Pancreas (tissue), 10 donors: ENCODE results near the gene SV2C. TPM values are rescaled to one million over a fixed set of nuclear protein-coding genes. Genes with fewer than 3 reads are reported as not detected.

ENCODE experiments used
- ATAC-seq, 4 donors: fragments of 200-7000 bp; cut with Tn5 transposase; one replicate each; pipeline versions ENCODE4 v1.8.0 to v1.9.1; 2020; ENCODE audit warnings: mild to moderate bottlenecking in 4 of 4, moderate library complexity in 4 of 4
- DNase-seq, 6 donors: peaks; one replicate each; pipeline ENCODE4 v3.0.0-alpha.2; 2020
- FAIRE-seq: peaks from 2 replicates; lab custom pipeline; 2012; peaks lifted over from hg19 to GRCh38; lab: Jason Lieb, UNC
- H3K27ac ChIP-seq, 4 donors: fragments of 200-600 bp; sonication (generic); 1 replicate in 3 of 4; 2 replicates in 1 of 4; pipeline versions ENCODE4 v1.5.0 to v1.8.0; 2020
- H3K27me3 ChIP-seq, 4 donors: fragments of 200-600 bp; one replicate each; pipeline ENCODE4 v1.8.0; 2021
- H3K36me3 ChIP-seq, 3 donors: fragments of 200-600 bp; sonication (generic) in 1 of 3; one replicate each; pipeline versions ENCODE4 v1.5.0 to v1.8.0; 2020 to 2021
- H3K4me1 ChIP-seq, 3 donors: fragments of 200-600 bp; one replicate each; pipeline ENCODE4 v1.8.0; 2021
- H3K4me3 ChIP-seq, 4 donors: fragments of 200-600 bp; sonication (generic) in 2 of 4; one replicate each; pipeline versions ENCODE4 v1.5.0 to v1.8.0; 2020 to 2021
- H3K9me3 ChIP-seq, 4 donors: fragments of 200-600 bp; one replicate each; pipeline ENCODE4 v1.8.0; 2021
- WGBS, 2 donors: extraction: QIAGEN DNeasy Blood & Tissue Kit; methylation state at CpG; one replicate each; pipeline ENCODE4 v1.1.7; 2013; 5-methylcytosine and 5-hydroxymethylcytosine counted together
- intact Hi-C, 3 donors: fragments of 100-400 bp; cut with DNase I; formaldehyde crosslinking; loops; one replicate each; pipeline versions ENCODE4 v1.11.1 to v1.14.2; 2022
- polyA plus RNA-seq, 2 donors: library from polyadenylated mRNA; stranded (reverse); fragments of 200-250 nt; gene quantifications; one replicate each; pipeline ENCODE4 v1.2.3, GENCODE V29; 2013
- total RNA-seq, 6 donors: library from RNA; stranded (reverse); fragmentation: NEBNext Ultra II Directional in 4 of 6; extraction: Animal tissue kit (Norgen Biotek cat#: 25700) in 4 of 6; gene quantifications; one replicate each; pipeline versions ENCODE4 v1.2.1 to v1.2.4, GENCODE V29; 2021 to 2023
- TF ChIP-seq, protein P1 (sequence below), 4 donors: fragments of 200-600 bp; sonication (generic) in 3 of 4; IDR thresholded peaks; one replicate each; pipeline versions ENCODE4 v1.5.0 to v1.8.0; 2021; ENCODE audit warnings: antibody characterized with exemption in 4 of 4
- donor health status: healthy with polysubstance abuse.
- donor health status: DM: no; HTN: no; CAD: no; lungs with moderate emphysema.
- donor health status: DM: no; HTN: no; CAD: no.
- donor health status: control.
- donor health status: control.
- donor health status: Bipolar disorder and iron deficiency.
- donor health status: DM: yes; HTN: yes; CAD: no.
- donor health status: DM: no; HTN: no; CAD: no.
- donor health status: DM: no; HTN: no; CAD: no.
- donor health status: DM: yes; HTN: yes; CAD: no.

Gene SV2C
- total and polyA plus RNA-seq, 8 donors = 0.05 to 0.18 (median 0.08) TPM; not detected in 1

DNA sequence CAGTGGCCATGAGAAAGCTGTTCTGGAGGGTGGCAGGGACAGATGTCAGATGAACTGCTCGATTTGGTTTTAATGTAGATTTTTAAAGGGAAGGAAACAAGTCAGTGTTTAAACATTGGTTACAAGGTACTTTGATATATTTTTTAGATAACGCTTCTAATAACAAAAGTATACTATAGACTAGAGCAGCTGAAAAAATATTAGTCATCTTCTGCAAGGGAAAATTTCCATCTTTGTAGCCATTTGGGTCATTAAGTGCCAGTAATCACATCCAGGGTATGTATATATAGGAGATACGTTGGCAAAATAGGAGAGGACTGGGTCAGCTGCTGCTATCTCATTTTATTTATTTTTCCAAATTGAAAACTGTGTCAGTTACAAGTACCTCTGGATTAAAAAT, 69.0 kb downstream of the SV2C start:
- no peaks in the 10 kb centered on the region for H3K4me1 ChIP-seq
- no peak overlapping the region for H3K27ac ChIP-seq
- TF ChIP-seq, protein P1, sequence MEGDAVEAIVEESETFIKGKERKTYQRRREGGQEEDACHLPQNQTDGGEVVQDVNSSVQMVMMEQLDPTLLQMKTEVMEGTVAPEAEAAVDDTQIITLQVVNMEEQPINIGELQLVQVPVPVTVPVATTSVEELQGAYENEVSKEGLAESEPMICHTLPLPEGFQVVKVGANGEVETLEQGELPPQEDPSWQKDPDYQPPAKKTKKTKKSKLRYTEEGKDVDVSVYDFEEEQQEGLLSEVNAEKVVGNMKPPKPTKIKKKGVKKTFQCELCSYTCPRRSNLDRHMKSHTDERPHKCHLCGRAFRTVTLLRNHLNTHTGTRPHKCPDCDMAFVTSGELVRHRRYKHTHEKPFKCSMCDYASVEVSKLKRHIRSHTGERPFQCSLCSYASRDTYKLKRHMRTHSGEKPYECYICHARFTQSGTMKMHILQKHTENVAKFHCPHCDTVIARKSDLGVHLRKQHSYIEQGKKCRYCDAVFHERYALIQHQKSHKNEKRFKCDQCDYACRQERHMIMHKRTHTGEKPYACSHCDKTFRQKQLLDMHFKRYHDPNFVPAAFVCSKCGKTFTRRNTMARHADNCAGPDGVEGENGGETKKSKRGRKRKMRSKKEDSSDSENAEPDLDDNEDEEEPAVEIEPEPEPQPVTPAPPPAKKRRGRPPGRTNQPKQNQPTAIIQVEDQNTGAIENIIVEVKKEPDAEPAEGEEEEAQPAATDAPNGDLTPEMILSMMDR (IDR thresholded peaks at IDR 0.05) = no peak
- ATAC-seq (no peak), DNase-seq (no peak), FAIRE-seq (no peak)
- H3K9me3 ChIP-seq = no peaks in the 10 kb centered on the region
- H3K4me3 ChIP-seq = no peak overlapping the region
- intact Hi-C loops = no loop called here
- no peaks in the 10 kb centered on the region for H3K36me3 ChIP-seq
- H3K27me3 ChIP-seq = no peaks in the 10 kb centered on the region
- WGBS, 2 donors = 32 to 38% methylated on average over 3 of the region's 3 CpGs

DNA sequence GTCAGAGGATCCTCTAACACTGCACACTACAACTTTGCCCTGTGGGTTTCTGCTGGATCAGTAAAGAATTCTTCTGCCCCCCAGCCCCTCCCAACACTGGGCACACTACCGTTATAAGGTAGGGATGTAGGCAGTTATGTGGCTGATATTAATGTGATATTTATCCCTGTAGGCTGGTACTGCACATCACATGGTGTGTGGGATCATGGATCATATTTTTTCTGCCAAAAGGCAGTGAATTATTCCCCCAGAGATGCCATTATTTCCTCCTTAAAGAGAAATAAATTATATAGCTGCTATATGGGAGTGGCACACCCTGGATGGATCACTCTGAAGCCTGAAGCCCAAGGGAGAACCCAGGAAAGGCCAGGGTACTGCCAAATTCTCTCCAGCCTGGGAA, 69.5 kb downstream of the SV2C start:
- WGBS, 2 donors = 61 to 71% methylated on average over 1 of the region's 1 CpG
- Histone ChIP-seq H3K27ac (no peak overlapping the region), H3K9me3 (no peaks in the 10 kb centered on the region), H3K4me1 (no peaks in the 10 kb centered on the region), H3K4me3 (no peak overlapping the region), H3K36me3 (no peaks in the 10 kb centered on the region), H3K27me3 (no peaks in the 10 kb centered on the region)
- ATAC-seq (no peak), FAIRE-seq (no peak), DNase-seq (no peak)
- TF ChIP-seq, protein P1 (IDR thresholded peaks at IDR 0.05) = no peak
- intact Hi-C loops = no loop called here

DNA sequence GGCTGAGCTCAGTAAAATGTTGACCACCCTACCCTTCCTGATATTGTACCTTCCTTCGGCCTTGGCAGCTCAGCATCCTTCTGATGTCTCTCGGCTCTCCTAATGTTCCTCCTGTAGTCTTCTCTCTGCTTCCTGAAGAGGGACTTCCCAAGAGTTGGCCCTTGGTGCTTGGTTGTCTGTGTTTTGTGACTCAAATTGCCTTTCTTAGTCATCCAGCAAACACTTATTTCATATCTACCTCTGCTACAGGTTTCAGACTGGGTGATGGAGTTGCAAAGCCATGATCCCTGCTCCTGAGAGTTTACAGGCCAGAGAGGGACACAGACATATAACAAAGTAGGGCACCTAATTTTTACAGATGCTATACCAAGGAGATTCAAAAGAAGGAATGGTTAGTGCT, 70.1 kb downstream of the SV2C start:
- ATAC-seq (no peak), DNase-seq (no peak), FAIRE-seq (no peak)
- Histone ChIP-seq H3K4me1 (no peaks in the 10 kb centered on the region), H3K27ac (no peak overlapping the region), H3K36me3 (no peaks in the 10 kb centered on the region), H3K4me3 (no peak overlapping the region), H3K27me3 (no peaks in the 10 kb centered on the region), H3K9me3 (no peaks in the 10 kb centered on the region)
- TF ChIP-seq, protein P1 (IDR thresholded peaks at IDR 0.05) = no peak
- intact Hi-C loops = no loop called here
- 84 to 90% methylated on average over 2 of the region's 2 CpGs for WGBS, 2 donors

DNA sequence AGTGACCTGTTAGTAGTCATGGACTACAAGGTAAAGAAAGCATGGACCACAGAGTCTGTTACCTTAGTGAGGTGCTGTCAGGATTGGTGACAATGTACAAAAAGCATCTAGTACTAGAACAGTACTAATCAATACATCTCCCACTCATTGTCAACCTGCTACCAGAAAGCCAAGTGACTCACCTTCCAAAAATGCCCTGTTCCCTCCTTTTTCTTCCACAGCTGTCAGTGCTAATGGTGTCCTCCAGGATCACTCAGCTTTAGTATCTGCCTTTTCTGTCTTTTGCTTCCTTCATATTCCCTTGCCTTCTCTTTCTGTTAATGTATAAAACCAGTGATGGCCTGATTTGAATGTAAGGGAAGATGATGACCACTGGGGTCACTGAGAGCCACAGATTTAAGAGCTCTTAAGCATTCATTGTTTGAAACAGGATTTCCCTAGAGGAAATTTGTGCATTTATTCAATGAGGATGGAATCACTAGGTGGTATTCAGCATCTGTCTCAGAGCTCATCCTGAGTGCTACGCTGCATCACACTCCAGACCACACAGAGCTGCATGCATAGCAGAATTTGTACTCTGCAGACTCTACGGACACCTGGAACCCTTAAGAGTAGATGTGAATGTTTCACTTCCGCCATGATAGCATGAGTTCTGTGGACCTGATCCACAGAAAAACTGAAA, 71.0 kb downstream of the SV2C start:
- 84 to 91% methylated on average over 3 of the region's 3 CpGs for WGBS, 2 donors
- ATAC-seq (no peak), DNase-seq (no peak), FAIRE-seq (no peak)
- H3K9me3 ChIP-seq = no peaks in the 10 kb centered on the region
- no peaks in the 10 kb centered on the region for H3K36me3 ChIP-seq
- H3K4me1 ChIP-seq = no peaks in the 10 kb centered on the region
- no peak overlapping the region for H3K4me3 ChIP-seq
- intact Hi-C loops = no loop called here
- TF ChIP-seq, protein P1 (IDR thresholded peaks at IDR 0.05) = no peak
- no peaks in the 10 kb centered on the region for H3K27me3 ChIP-seq
- H3K27ac ChIP-seq = no peak overlapping the region

DNA sequence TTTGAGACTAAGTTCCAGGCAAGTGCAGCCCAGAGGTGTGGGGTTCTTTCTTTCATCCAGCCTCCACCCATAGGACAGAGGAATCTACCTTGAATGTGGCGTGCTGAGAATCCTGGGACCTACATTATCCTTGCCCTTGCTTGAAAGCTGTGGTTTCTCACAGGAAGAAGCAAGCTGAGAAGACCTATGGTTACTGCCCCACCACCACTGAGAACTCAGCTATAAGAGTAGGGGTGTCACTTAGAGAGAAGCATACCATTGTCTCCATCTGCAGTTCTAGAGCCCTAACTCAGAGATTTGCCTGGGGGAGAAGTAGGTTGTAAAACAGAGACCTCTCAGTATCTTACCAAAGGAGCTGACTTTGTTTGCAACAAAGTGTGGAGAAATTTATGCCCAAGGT, 72.4 kb downstream of the SV2C start:
- H3K4me3 ChIP-seq = no peak overlapping the region
- no peak for ATAC-seq
- no peak for DNase-seq
- WGBS, 2 donors = 92 to 95% methylated on average over 1 of the region's 1 CpG
- H3K36me3 ChIP-seq = no peaks in the 10 kb centered on the region
- TF ChIP-seq, protein P1 (IDR thresholded peaks at IDR 0.05) = no peak
- intact Hi-C loops = no loop called here
- no peak overlapping the region for H3K27ac ChIP-seq
- H3K27me3 ChIP-seq = no peaks in the 10 kb centered on the region
- no peaks in the 10 kb centered on the region for H3K9me3 ChIP-seq
- H3K4me1 ChIP-seq = no peaks in the 10 kb centered on the region
- no peak for FAIRE-seq
